Suprapubic skin (tissue), 4 donors: ENCODE data around the gene FGF18.

Experiments
- POLR2A ChIP-seq, 2 donors: fragments of 450-650 bp; IDR thresholded peaks; one replicate each; pipeline ENCODE4 v1.6.1; 2017; ENCODE audit warnings: antibody characterized with exemption in 2 of 2, mild to moderate bottlenecking in 2 of 2, moderate library complexity in 2 of 2
- POLR2AphosphoS5 ChIP-seq, 3 donors: sonication (generic); formaldehyde crosslinking; IDR thresholded peaks; one replicate each; pipeline ENCODE4 v1.6.1; 2017; ENCODE audit warnings: antibody characterized with exemption in 3 of 3
- TF ChIP-seq, protein P1 (sequence below), 2 donors: fragments of 200-600 bp in 1 of 2; fragments of 450-650 bp in 1 of 2; sonication (generic) in 1 of 2; IDR thresholded peaks; one replicate each; pipeline ENCODE4 v1.5.1; 2016 to 2019; ENCODE audit warnings: antibody characterized with exemption in 2 of 2, mild to moderate bottlenecking in 1 of 2, moderate library complexity in 1 of 2

DNA sequence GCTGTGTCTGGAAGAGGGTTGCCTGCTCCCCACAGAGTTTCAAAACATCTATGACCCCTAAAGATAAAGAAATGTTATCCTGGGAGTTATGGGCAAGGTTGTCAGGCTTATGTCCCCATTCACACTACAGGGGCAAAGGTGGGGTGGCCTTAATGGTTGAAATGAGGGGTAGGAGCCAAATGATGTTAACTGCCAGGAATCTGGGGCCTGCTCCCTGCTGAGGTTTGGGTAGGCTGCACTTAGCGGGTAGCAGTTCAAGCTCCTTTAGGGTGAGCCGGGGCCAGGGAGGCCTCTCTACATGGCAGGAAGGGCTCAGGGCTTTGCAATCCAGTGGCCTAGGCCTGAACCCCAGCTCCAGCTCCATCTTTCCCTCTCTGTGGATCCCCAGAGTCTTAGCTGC, 3.0 kb downstream of the FGF18 start:
- TF ChIP-seq, protein P1, sequence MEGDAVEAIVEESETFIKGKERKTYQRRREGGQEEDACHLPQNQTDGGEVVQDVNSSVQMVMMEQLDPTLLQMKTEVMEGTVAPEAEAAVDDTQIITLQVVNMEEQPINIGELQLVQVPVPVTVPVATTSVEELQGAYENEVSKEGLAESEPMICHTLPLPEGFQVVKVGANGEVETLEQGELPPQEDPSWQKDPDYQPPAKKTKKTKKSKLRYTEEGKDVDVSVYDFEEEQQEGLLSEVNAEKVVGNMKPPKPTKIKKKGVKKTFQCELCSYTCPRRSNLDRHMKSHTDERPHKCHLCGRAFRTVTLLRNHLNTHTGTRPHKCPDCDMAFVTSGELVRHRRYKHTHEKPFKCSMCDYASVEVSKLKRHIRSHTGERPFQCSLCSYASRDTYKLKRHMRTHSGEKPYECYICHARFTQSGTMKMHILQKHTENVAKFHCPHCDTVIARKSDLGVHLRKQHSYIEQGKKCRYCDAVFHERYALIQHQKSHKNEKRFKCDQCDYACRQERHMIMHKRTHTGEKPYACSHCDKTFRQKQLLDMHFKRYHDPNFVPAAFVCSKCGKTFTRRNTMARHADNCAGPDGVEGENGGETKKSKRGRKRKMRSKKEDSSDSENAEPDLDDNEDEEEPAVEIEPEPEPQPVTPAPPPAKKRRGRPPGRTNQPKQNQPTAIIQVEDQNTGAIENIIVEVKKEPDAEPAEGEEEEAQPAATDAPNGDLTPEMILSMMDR (IDR thresholded peaks at IDR 0.05): no peak
- no peak for TF ChIP-seq POLR2A (IDR thresholded peaks at IDR 0.05)
- no peak for TF ChIP-seq POLR2AphosphoS5 (IDR thresholded peaks at IDR 0.05)
